HG02870 (cell line): Measurements from ENCODE around the gene FAM131B.

Source experiments
- ATAC-seq: cut with Tn5 transposase; IDR thresholded peaks from one replicate; pipeline ENCODE4 v1.9.1; 2021; ENCODE audit warnings: mild to moderate bottlenecking, moderate library complexity; ENCODE audit not compliant: unreplicated experiment

Gene FAM131B

DNA sequence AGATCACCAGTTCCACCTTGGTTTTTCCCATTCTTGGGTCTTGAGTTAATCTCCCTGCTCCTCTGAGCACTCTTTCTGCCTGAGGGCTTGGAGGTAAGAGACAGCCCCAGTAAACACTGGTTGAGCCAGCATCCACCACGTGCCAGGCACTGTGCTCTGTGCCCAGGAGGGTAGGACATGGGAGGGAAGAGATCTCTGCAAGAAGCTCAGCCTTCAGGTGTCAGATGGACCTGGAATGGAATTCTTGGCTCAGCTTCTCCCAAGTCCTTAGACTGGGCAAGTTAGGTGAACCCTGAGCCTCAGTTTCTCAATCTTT lies 21.1 kb upstream of the FAM131B start:
- no peak for ATAC-seq

DNA sequence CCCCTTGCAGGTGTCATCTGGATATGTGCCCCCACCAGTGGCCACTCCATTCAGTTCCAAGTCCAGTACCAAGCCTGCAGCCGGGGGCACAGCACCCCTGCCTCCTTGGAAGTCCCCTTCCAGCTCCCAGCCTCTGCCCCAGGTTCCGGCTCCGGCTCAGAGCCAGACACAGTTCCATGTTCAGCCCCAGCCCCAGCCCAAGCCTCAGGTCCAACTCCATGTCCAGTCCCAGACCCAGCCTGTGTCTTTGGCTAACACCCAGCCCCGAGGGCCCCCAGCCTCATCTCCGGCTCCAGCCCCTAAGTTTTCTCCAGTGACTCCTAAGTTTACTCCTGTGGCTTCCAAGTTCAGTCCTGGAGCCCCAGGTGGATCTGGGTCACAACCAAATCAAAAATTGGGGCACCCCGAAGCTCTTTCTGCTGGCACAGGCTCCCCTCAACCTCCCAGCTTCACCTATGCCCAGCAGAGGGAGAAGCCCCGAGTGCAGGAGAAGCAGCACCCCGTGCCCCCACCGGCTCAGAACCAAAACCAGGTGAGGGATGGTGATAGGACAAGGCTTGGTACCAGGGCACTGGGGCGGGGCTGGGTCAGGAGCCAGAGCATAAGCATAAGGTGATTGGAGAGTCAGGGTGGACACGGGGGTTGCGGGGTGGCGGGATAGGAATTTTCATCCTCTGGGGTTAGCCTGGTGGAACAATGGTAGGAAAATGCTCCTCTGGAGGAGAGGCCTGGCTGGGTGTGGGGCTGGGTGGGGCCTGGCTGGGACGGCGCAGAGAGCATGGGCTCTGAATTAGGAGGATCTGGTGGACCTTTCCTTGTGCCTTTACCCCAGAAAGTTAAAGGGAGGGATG lies 20.5 kb upstream of the FAM131B start:
- no peak for ATAC-seq

DNA sequence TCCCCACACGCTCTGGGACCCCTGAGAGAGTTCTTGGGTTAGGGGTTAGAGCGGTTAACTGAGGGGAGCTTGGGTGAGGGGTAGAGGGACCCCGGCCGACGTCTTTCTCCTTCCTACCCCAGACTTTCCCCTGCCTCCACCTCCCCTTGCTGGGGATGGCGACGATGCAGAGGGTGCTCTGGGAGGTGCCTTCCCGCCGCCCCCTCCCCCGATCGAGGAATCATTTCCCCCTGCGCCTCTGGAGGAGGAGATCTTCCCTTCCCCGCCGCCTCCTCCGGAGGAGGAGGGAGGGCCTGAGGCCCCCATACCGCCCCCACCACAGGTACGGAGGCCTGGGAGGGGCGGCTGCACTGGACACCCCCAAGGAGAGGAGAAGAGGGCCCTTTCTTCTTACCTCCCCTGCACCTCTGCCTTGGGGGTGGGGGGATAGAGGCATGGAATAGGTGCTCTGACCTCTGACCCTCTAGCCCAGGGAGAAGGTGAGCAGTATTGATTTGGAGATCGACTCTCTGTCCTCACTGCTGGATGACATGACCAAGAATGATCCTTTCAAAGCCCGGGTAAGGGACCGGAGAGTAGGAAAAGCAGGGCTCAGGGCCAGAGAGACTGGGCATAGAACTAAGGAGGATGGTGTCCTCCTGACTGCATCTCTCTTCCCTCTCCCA lies 19.7 kb upstream of the FAM131B start:
- no peak for ATAC-seq

DNA sequence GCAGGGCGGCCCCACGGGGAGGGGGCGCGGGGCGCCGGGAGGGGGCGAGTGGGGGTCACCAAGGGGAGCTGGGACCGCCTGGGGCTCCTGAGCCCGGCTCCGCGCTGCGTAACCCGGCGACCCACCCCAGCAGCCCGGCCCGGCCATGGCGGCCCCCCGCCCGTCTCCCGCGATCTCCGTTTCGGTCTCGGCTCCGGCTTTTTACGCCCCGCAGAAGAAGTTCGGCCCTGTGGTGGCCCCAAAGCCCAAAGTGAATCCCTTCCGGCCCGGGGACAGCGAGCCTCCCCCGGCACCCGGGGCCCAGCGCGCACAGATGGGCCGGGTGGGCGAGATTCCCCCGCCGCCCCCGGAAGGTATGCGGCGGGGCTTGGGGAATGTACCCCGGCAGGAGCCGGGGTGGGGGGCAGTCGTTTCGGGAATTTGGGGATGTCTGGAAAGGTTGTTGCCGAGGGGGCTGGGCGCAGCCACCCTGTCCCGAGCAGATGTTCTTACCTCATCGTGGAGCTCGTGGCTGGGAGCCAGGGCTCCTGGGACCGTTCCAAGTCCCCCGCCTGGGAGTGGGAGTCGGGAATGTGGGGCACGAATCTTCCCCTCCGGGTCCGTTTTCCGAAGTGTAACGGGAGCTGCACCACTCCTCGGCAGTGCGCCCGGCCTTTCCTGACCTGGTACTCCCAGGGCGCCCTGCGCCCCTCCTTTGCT lies 19.1 kb upstream of the FAM131B start:
- ATAC-seq: peak; percentile 4

DNA sequence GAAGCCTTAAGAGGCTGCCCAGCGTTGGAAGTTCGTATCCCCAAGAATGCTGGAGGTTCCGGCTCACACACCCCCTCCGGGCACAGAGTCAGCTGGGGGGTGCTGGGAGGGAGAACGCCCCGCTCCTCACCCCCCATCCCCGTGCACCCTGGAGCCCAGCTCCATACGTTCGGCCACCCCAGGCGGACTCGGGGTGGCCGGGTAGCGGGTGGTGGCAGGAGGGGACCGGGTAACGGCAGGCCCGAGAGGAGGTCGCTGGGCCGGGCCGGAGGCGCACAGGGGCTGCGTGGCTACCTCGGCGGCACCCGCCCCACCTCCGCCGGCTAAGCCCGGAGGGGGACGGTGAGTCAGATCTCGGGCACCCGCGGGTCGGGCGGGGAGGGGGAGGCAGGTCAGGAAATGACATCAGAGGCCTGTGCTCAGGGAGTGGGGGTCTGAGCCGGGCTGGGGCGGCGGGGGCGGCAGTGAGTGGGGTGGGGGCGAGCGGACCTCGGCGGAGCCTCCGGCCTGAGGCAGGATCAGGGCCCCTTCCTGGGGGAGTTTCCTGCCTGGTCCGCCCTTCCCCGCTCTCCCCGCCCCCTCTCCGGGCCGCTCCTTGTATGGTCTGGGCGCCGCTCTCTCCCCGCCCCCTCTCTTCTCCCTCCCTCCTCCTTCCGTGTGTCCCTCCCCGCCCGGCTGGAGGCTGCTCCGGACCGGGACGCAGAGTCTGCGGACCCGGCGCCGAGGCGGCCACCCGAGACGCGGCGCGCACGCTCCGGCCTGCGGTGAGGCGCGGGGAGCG lies 18.3 kb upstream of the FAM131B start, which contains the start of gene ZYX:
TSS of gene ZYX (plus strand) at position 700 of the 781 bp plus-strand sequence. CDS start 227 bp downstream, outside the sequence.
- ATAC-seq: peak; percentile 74

DNA sequence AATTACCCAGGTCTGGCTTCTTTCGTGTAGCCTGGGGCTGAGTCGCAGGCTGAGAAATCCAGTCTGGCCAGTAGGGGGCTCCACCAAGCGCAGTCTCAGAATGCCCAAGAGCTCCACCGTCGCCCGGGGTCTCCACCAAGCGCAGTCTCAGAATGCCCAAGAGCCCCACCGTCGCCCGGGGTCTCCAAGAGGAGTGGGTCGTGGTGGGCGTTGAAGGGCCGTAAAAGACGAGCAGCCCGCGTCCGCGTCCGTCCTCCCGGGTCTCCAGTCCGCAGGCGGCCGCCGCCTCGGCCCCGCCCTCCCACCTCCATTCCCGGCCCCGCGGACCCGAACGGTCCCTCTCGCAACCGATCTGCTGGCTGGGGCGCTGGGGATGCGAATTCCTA lies 17.7 kb upstream of the FAM131B start:
- peak; percentile 53 for ATAC-seq

DNA sequence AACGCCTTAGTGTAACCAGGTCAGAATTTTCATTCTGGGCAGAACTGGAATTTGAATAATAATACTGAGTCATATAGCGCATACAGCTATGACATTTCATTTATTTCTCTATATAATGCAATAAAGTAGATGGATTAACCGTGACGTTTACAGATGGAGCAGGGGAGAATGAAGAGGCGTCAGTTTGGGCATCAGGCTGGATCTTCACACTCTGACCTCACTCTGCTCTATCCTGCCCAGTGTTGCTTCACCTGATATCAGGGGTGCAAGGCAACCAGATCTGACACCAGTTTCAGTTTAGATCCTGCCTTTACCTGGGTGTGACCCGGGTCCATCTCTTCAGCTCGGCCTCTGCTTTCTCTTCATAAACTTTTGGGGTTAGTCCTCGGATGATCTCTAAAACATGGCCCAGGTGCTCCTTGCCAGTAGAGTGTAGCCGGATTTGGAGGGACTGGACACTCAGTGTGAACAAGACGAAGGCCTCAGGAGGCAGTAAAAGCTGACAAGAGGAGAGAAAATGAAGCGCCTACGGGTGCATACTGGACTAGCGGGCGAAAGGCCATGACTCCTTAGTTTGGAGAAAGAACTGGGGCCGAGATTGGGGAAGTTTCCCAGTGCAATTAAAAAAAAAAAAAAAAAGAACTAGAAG lies 17.2 kb upstream of the FAM131B start:
- ATAC-seq: peak; percentile 0

DNA sequence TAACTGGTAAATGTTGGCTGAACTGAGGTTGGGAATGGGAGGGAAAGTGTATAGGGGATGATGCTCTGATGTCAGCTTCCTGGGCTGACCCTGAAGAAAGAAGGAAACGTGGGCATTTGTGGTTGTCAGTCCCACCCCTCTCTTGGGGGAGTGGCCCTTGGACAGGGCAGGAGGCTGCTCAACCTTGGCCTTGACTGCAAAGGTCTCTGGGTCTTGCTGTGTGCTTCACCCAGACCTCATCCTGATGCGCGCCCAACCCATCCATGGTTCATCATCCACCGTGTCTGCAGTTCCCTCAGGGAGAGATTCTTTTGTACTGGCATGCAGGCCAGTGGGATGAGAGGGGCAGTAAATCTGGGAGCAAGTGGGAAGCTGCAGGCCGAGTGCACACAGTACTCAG lies 13.9 kb upstream of the FAM131B start:
- no peak for ATAC-seq

DNA sequence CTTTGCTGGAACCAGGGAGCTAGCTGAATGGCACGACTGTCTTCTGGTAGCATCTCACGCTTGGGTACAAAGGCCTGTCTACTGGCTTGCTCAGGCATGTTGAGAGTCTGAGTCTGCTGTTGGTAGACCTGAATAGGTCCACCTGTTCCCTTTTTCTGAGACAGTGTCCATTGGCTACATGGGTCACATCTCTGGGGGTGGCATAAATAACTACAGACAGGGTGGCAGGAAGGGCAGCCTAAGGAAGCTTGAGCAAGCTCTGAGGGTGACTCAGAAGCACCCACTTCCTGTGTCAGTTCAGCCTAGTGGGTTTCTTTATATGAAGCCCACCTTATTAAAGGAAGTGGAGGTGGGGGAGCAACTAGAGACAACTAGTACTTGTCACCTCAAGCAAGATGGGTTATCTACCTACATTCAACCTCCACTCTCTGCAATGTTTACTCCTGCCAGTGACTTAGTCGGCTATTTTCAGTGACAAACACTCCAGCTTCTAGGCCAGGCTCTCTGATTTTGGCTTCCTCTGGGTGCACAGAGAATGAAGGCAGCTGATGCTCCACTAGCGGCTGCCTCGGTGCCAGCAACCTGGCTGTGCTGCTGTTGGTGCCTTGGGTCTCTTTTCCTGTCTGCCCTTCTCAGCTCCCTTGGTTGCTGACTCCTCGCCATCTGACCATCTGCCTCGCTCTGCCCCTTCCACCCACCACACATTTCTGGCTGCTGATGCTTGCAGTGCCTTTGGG lies 13.0 kb upstream of the FAM131B start:
- no peak for ATAC-seq

DNA sequence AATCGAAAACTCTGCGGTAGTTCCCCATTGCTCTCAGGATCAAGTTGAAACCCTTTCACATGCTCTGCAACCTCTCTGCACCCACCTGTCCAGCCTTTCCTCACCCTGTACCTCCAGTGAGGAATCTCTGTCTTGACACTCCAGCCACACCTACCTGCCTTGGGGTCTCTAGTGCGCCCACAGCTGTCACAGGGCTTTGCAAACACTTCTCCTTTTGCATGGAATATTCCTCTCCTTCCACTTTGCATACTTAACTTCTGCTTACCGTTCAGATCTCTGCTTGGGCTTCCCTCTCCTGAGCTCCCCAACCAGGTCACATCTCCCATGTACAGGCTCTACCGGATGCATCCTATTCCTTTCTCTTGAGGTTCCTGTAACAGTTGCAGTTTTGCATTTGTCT lies 12.0 kb upstream of the FAM131B start:
- ATAC-seq: no peak

DNA sequence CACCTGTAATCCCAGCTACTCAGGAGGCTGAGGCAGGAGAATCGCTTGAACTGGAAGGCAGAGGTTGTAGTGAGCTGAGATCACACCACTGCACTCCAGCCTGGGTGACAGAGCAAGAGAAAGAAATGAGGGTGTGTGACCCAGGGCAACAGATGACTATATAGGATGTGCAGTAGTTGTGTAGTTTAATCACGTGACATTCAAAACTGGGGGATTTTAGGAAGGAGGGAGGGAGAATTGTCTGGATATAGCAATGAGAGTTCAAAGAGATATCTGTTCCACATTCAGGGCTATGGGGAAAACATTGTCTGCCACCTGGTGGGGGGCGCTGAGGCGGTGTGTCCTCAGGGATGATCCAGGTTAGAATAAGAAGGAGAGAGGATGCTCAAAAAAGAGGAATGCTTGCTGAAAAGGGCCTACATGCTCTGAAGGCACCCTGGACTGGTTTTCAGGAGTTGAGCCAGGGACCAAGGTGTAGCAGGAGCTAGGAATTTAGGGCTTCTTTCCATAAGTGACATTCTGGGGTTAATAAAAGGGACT lies 10.8 kb upstream of the FAM131B start:
- no peak for ATAC-seq

DNA sequence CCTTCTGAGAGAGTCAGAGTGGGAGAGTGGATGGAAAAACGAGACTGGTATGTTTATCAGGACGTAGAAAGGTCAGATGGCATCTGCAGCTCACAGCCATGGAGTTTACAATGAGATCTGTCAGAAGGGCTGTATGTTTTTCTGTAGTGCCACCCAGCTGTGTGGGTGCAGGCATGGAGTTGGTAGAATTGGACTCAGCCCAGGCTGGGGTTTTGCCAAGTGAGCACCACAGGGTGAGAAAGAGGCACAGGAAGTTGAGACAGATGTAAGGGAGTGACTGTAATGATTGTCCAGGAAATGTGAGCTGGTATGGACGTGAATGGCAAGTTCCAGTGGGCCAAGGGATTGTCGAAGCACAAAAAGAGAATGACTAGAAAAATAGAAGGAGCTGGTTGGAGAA lies 9.6 kb upstream of the FAM131B start:
- no peak for ATAC-seq

DNA sequence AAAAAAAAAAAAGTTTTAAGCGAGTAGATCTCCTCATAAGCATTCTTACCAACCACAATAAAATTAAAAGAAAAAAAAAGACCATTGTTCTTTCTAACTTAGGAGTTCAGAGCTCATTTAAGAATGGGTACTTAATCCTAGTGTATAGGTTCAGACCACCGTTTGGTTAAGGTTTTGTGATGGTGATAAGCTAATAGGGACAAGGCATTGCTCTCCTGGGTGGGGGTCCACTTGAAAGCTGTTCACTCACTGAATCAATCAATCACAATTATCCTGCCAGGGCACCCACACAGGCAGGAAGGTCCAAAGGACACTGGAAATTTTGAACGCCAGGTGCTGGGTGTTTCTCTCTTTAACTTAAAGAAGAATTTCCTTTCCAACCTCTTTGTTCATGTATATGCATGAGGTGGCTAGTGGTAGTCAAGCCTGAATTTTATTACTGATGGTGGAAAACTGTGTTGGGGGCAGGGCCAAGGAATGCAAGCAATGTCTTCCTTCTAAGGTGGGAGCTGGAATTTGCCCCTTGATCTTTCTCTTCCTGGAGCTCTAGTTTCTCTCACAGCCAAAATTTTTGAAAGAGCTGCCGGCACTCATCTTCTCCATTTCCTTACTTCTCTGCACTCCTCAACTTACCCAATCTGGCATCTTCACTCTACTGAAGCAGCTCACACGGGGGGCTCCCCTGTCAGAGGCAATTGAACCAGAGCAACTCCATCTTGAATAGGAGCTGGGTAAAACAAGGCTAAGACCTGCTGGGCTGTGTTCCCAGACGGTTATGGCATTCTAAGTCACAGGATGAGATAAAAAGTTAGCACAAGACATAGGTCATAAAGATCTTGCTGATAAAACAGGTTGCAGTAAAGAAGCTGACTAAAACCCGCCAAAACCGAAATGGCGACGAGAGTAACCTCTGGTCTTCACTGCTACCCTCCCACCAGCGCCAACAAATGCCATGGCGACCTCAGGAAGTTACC lies 7.5 kb upstream of the FAM131B start:
- no peak for ATAC-seq

DNA sequence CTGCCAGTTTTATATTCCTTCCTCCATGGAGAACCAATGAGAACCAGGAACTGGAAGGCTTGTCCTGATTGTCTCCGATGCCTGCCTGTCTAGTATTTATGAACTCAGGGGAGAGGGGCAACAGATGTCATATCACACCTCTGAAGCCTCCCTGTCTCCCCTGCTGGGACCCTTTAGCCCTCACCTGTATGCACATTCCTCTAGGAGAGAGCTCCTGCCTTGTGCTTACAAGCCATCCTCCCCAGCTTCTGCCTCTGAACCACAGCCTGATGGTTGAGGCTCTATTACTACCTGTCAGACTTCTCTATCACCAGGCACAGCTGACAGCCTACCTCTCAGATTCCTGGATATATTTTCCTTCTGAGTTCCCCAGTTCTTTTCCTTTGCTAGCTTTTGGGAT lies 5.9 kb upstream of the FAM131B start:
- ATAC-seq: no peak

DNA sequence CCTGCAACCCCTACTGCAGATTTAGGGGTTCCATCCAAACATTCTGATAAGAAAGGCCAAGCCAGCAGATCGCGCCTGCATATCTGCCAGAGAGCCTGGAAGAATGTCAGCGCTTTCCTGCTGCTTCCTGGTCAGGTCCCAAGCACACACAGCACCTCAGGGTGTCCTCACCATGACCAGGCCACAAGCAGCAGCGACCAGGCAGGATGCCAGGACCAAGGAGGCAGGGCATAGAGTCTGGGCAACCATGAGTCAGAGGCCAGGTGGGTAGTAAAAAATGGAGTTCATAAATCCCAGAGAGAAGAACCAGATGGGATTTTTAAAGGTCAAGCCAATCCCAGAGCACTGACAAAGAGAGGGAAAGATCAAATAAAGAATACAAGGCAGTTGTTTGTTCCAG lies 5.5 kb upstream of the FAM131B start:
- no peak for ATAC-seq

DNA sequence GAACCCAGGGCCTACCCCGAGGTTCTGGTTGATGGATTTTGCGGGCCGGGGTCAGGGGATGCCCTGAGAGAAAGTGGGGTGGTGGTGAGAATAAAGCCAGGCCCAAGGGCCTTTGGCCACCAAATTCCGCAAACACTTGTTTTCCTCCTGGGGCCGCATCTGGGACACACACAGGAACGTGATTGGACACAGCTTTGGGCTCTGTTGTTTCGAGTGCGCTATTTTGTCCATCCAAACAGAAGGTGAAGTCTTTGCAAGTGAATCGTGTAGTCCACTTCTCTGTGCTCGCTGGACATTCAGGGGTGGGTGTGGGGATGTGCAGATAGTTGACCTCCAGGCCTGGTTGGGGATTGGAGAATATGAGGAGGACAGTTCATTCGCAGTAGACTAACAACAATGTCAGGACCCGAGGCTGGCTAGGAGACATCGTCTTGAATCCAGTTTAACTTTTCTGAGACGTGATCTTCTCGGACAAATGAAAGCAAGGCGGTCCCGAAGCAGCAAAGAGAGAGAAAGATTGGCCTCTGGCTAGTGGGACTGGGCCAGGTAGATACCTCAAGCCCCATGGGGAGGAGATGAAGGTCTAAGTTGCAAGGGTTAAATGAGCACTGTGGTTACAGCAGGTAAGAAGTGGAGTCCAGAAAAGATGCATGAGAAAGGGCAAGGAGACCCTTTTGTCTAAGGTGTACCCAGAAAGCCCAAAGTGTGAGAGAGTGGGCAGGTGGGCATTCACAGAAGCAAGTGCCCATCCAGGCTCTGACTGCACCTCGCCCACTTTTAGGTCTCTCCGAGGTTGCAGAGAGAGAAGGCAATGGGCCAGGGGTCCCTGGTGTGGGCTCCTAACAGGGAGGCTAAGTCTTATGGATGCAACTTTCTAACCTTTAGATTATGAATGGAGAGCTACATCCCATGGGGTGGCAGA lies 764 bp upstream of the FAM131B start:
- no peak for ATAC-seq

DNA sequence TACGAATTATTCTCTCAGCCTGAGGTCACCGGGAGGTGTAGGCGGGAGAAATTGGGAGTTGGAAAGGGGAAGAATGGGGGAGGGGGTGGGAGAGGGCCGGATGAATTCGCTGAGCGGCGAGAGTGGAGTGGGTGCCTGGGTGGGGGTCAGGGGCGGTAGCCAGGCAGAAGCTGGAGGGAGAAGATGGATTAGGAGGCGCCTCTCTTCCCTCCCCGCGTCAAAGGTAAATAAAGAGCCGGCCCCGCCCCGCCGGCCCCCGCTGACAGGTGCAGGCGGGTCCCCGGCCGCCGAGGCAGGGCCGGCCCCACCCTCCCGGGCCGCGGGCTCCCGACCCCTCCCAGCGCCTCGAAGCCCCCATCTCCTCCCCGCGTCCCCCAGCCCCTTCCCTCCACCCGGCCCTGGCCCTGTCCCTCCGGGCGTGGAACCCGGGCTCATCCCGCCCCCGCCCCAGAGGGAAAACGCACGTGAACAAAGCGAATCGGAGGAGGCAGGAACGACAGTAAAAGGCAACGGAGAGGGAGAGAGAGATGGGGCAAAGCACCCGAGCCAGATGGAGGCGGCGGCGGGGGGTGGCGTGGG lies 872 bp downstream of the FAM131B start:
- no peak for ATAC-seq
